Subcutaneous adipose tissue (tissue), 4 donors: ENCODE measurements around the gene ABCB1. TPM values are rescaled to one million over a fixed set of nuclear protein-coding genes. Genes with fewer than 3 reads are reported as not detected.

ENCODE experiments used
- CTCF ChIP-seq: fragments of 450-650 bp; IDR thresholded peaks from one replicate; pipeline ENCODE4 v1.5.1; 2016; ENCODE audit warnings: low read depth, mild to moderate bottlenecking, control low read depth, antibody characterized with exemption, moderate library complexity
- total RNA-seq, 4 donors: library from RNA; depleted of rRNA; stranded (reverse); fragments of >200 nt; gene quantifications; one replicate each; pipeline ENCODE4 v1.1.0, GENCODE V29; 2016

ABCB1 gene
- total RNA-seq, 4 donors from 2014 or later: 1.0 to 11.9 (median 6.9) TPM

DNA sequence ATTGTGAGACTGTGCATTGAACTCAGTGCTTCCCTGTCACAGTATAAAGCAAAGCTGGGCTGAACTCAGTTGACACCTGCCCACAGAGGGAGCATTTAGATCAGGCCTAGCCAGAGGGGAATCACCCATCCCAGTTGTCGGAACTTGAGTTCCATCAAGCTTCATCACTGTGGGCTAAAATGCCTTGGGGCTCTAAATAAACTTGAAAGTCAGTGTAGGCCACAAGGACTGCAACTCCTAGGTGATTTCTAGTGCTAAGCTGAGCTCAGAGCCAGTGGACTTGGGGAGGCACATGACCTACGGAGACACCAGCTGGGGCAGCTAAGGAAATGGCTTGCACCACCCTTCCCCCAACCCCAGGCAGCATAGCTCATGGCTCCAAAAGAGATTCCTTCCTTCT, 117.6 kb downstream of the ABCB1 start:
- TF ChIP-seq CTCF: no peak

- no peak for TF ChIP-seq CTCF
These were observed 118.6 kb downstream of the ABCB1 start for GRCh38 chr7:87482115-87482514.

DNA sequence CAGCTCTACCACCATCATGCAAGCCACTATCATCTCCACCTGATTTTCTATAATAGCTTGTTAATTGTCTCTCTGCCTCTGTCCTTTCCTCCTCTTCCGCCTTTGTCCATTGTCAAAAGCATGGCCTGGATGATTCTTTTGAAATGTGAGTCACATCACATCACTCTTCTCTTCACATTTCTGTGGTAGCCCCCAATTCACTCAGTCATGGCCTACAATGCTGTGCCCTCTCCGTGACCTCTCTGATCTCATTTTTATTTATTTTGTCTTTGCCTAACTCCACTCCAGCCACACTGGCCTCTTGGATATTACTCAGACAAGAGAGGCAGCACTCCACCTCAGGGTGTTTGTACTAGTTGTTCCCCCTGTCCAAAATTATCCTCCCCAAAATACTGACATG, 120.3 kb downstream of the ABCB1 start:
- TF ChIP-seq CTCF: no peak

- no peak for TF ChIP-seq CTCF
These were observed 120.7 kb downstream of the ABCB1 start for GRCh38 chr7:87479951-87480350.

DNA sequence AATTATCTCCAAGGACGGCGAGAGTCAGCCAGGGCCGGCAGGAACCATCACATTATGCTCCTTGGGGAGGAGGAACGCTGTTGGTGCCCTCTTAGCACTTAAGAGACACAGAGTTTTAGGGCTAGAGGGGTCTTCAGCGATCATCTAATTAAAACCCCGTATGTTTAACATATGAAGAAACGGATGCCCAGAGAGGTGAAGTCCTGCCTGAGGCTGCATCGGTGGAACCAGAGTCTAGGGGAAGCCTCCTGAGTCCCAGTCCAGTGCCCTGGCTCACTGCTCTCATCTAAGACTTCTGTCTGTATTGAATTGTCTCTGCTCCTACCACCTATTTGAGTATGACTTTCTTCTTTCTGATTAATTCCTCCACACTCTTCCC, 124.5 kb downstream of the ABCB1 start:
- no peak for TF ChIP-seq CTCF

DNA sequence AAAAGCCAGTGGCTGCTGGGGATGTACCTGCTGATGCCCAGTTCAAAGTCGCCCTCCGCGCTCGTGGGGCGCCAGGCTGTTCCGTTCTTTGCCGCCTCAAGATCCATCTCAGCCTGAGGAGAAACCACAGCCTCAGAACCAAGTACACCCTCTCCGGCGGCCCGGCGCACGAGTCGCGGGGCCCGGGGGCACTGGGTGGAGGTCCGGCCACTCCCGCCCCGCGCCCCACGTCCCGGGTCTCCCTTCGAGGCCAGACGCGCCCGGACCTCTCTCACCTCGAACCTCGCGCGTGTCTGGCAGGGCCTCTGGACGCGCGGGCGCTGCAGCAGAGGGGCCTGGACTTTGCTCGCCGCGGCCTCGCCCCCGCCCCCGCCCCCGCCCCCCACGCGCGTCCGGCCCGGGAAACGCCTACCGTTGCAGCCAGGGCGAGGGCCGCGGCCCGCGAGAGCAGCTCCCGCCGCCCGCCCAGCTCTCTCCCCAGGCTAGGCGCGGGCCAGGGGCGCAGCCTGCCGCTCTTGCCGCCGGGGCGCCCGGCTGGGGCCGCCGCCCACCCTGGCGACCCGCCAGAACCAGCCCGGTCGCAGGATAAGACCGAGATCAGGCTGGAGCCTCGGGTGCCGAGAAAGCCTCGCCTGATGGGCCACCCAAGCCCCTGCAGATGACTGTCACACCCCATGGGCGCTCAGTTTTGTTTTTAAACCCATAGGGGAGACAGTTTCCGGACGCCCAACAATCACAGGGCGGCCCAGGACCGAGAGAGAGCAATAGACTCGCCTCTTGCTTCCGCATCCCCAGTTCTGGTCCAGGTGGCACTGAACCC, 125.1 kb downstream of the ABCB1 start, which contains the start of gene ABCB4:
TSS of gene ABCB4 (minus strand) at position 322 of the 820 bp plus-strand sequence. CDS start at position 107, 215 bp downstream.
- no peak for TF ChIP-seq CTCF

- no peak for TF ChIP-seq CTCF
These were observed 125.9 kb downstream of the ABCB1 start for GRCh38 chr7:87474533-87475358.
